Daoy (cell line): ENCODE results near the gene PAGR1. TPM values are rescaled to one million over a fixed set of nuclear protein-coding genes. Genes with fewer than 3 reads are reported as not detected.
A peak's percentile ranks its signal among the peaks of the same experiment; 100 is the strongest.

Experiments used
- DNase-seq: peaks from one replicate; pipeline ENCODE4 v3.0.0-alpha.2; 2015; ENCODE audit warnings: low read depth
- total RNA-seq: library from RNA; depleted of rRNA; stranded (reverse); fragments of >200 nt; shearing (Covaris generic); gene quantifications from 2 replicates; pipeline ENCODE4 v1.2.3, GENCODE V29; 2014

The PAGR1 gene
- total RNA-seq, 1 experiment from 2014 or later: 50.0 TPM

- no peak for DNase-seq
Measured at GRCh38 chr16:29836623-29837022, 20.7 kb downstream of the PAGR1 start.

- no peak for DNase-seq
Measured at GRCh38 chr16:29837841-29838240, 21.9 kb downstream of the PAGR1 start.

- DNase-seq: no peak
Measured at GRCh38 chr16:29839822-29840221, 23.9 kb downstream of the PAGR1 start.

GRCh38 chr16:29840240-29840639 lies 24.3 kb downstream of the PAGR1 start:
- DNase-seq: no peak

GRCh38 chr16:29841631-29842030 lies 25.7 kb downstream of the PAGR1 start:
- DNase-seq: no peak

DNA sequence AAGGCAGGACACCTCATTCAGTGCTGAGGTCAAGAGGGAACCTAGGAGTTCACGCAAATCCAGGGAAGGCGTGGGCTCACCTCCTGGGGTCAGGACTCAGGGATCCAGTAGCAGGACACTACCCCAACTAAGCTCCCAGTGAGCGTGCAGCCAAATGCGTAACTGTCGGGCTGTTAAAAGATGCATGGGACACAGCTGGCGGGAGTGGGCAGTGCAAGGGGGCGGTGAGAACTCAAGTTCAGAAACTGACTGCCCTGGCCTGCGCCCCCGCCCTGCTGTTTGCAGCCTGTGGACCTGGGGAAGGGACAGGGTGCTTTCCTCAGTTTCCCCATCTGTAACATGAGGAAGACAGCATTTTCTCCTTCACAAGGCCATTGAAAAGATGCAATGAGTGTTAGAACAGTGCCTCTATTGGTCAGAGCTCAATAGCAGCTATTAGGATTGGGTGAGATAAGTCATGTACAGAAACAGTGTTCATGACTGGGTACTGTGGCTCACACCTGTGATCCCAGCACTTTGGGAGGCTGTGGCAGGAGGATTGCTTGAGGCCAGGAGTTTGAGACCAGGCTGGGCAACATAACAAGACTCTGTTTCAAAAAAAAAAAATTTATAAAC lies 26.9 kb downstream of the PAGR1 start:
- no peak for DNase-seq

DNA sequence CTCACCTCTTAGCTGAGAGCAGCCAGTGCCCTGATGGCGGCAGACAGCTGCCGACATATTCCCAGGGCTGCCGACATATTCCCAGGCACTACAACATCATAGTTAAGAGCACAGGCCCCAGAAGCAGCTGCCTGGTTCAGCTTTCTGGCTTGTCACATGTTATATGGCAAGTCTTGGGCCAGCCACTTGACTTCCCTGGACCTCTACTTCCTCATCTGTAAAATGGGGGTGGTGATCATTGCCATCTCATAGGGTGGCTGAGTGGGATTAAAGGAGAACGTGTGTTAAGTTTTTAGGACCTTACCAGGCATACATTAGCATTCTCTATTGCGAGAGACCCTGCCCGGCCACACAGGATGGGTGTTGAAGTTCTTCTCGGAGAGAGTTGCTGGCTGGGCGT lies 28.0 kb downstream of the PAGR1 start:
- no peak for DNase-seq

- no peak for DNase-seq
Measured at GRCh38 chr16:29844575-29845331, 28.8 kb downstream of the PAGR1 start.

- no peak for DNase-seq
Measured at GRCh38 chr16:29845656-29846055, 29.7 kb downstream of the PAGR1 start.

DNA sequence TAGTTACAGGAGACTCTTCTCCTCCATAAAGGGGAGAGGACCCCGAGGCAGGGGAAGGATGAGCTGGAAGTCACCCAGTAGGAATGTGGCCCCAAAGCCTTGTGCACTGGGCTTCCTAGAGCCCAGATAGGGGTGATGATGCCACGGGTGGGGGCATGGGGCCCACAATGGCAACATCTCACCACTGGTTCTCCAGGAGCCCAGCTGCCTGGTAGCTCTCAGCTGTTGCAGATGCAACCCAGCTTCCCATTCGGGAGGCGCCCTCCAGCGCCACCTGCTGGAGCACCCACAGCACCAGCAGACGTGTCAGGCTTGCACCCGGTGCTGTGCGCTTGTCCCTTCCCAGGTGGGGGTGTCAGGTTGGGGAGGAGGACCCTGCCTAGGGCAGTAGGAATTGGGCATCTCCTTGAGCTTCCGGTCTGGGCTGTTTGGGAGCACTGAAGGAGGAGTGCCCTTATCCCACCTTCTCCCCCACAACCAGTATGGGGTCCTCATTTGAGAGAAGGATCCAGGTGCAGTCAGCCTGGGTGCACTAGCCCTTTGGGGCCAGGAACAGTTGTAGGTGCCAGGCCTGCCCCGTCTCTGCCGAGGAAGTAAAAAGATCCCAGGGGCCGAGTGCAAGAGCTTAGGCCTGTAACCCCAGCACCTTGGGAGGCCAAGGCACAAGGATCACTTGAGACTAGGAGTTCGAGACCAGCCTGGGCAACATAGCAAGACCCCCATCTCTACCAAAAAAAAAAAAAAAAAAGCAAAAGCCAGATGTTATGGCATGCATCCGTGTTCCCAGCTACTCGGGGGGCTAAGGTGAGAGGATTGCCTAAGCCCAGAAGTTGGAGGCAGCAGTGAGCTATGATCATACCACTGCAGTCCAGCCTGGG lies 32.7 kb downstream of the PAGR1 start:
- DNase-seq: peak; percentile 71

DNA sequence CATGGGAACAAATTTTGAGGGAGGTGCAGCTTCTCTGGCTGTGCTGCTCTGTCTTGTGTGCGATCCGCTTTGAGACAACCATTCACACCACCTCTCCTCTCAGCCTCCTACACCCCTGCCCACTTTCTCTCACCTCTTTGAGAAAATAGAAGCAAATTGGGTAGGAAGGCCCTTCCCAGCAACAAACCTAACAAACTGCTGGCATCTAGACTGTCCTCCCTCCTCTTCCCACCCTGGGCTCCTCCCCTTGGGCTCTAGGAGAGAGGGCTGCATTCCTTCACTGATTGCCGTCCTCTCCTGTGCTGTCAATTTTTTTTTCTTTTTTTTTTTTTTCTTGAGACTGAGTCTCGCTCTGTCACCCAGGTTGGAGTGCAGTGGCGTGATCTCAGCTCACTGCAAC lies 33.6 kb downstream of the PAGR1 start:
- DNase-seq: no peak

DNA sequence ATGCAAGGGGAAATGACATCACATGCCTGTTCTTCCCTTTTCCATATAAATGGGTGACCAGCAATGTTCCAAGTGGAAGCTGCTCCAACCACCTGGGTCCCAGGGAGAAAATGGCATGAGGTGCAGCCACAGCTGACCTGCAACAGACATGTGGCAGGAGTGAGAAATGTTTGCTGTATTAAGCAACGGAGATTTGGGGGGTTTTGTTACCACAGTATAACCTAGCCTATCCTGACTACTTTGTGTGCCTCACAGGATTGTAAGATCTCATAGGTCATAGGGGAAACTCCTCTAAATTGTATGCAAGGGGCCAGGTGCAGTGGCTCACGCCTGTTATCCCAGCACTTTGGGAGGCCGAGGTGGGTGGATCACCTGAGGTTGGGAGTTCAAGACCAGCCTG lies 35.0 kb downstream of the PAGR1 start:
- no peak for DNase-seq

DNA sequence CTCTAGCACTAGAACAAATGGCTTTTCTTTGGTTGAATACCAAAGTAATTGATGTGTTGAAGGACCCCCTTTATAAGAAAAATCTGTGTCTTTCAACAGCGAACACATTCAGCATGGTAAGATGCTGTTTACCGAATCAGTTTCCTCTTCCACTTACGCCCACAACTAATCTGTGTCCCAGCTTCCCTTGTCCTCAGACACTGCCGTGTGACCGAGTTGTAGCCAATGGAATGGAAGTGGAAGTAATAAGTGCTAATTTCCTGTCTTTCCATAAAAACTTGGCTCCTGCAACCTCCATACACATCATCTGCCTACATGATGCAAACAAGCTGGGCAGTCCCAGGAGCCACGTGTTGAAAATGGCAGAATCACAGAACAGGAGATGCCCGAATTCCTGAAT lies 36.7 kb downstream of the PAGR1 start:
- DNase-seq: no peak

DNA sequence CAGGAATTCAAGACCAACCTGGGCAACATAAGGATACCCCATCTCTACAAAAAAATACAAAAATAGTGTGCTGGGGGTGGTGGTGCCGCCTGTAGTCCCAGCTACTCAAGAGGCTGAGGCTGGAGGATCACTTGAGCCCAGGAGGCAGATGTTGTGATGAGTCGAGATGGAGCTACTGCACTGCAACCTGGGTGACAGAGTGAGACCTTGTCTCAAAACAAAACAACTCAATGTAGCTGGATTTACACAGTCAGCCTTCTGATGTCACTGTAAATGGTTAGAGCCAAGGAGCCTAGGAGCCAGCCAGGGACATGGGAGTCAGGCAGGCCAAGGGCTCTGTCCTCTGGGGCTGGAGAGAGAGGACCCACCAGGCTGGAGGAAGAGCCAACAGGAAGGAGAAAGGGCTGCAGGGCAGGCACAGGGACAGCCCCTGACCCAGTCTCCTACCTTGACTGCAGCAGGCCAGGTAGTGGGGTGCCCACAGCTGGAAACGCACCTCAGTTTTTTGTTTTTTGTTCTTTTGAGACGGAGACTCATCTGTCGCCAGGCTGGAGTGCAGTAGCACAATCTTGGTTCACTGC lies 38.7 kb downstream of the PAGR1 start:
- no peak for DNase-seq

- DNase-seq: peak; percentile 17
Measured at GRCh38 chr16:29857133-29857760, 41.3 kb downstream of the PAGR1 start.

DNA sequence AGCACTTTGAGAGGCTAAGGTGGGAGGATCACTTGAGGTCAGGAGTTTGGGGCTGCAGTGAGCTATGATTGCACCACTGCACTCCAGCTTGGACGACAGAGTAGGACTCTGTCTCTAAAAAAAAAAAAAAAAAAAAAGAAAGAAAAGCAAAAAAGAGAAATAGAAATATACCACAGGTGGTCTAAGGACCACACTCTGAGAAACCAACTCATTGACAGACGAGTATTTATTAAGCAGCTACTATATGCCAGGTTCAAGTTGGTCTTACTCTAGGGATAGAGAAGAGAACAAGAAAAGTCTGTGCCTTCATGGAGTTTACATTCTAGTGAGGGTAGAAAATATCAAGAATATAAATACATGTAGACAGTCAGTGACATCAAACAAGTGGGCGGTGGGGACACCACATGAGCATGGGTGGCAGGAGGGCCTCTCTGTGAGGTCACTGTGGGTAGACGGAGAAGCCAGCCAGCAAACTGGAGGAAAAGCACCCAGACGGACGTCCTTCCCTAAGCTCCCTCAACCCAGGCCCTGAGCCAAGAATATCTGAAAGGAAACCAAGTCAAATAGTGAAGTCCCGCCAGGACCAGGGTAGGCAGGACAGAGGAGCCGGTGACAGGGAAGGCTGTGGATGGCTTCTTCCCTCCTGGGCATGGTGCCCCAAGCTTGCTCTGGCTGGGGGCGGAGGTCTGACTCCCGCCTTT lies 42.3 kb downstream of the PAGR1 start:
- no peak for DNase-seq

- DNase-seq: no peak
Measured at GRCh38 chr16:29858974-29859373, 43.0 kb downstream of the PAGR1 start.

- no peak for DNase-seq
Measured at GRCh38 chr16:29860218-29860617, 44.3 kb downstream of the PAGR1 start.

DNA sequence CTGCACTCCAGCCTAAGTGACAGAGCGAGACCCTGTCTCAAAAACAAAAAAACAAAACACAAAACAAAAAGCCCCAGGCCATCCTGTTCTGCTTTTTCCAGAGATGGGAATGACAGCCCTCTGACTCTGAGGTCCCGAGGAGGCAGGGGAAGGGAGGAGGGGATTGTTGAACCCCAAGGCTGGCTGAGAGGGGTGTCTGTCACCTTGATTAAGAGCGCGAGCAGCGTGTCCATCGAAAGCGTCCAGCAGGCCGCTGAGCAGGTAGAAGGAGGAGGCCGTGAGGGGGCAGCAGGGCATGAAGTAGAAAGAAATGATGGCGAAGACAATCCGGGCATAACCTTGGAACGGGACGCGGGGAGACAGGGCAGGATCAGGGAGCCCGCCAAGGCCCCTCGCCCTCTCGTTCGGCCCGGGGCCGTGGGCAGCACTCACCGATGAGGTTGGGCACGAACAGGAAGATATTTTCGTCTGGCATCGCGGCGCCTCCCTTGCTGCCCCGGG lies 46.5 kb downstream of the PAGR1 start:
- DNase-seq: peak; percentile 14

- peak; percentile 94 for DNase-seq
Measured at GRCh38 chr16:29862884-29863668, 47.1 kb downstream of the PAGR1 start, which contains the start of gene CDIPT. Gene CDIPT (minus strand): TSS chr16:29863226. CDS start chr16:29862857, 369 bp downstream.
